ENCODE measurements around the gene MRGPRX4. TPM values are rescaled to one million over a fixed set of nuclear protein-coding genes. Genes with fewer than 3 reads are reported as not detected.
"Not testable (repeated sequence)": the region's sequence is repeated elsewhere in the genome, so short reads cannot be mapped to it uniquely, and the experiment has no call there.

The MRGPRX4 gene
- total RNA-seq, result not detected in 3 replicates
- long read RNA-seq, result 0 reads

GRCh38 chr11:18172666-18173065 is at the start of gene MRGPRX4:
TSS of gene MRGPRX4 (plus strand) at chr11:18172837. CDS start at chr11:18173257, 420 bp downstream.
- peaks cover 44% of the 10 kb centered on the region for H3K27me3 Mint-ChIP-seq (ENCODE audit: low read depth)
- H3K4me1 Mint-ChIP-seq (ENCODE audit: low read depth), result no peaks in the 10 kb centered on the region
- no peak for DNase-seq (ENCODE audit: low spot score)
- no peak within 1 kb of the TSS for H3K27ac Mint-ChIP-seq (ENCODE audit: unreplicated experiment)
- no peaks in the 10 kb centered on the region for H3K9me3 Mint-ChIP-seq (ENCODE audit: low read depth)
- H3K36me3 Mint-ChIP-seq (ENCODE audit: low read depth), result no peaks in the 10 kb centered on the region
- no peak for TF ChIP-seq CTCF (IDR thresholded peaks at IDR 0.05)
- H3K4me3 Mint-ChIP-seq (ENCODE audit: unreplicated experiment), result no peak within 1 kb of the TSS

DNA sequence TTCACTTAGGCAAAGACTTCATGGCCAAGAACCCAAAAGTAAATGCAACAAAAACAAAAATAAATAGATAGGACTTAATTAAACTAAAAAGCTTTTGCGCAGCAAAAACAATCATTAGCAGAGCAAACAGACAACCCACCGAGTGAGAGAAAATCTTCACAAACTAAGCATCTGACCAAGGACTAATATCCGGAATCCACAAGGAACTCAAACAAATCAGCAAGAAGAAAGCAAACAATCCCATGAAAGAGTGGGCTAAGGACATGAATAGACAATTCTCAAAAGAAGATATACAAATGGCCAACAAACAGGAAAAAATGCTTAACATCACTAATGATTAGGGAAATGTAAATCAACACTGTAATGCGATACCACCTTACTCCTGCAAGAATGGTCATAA is 41.5 kb upstream of the MRGPRX4 start:
- not testable (repeated sequence) for DNase-seq (ENCODE audit: low spot score); H3K9me3 Mint-ChIP-seq (ENCODE audit: low read depth); H3K4me1 Mint-ChIP-seq (ENCODE audit: low read depth); H3K4me3 Mint-ChIP-seq (ENCODE audit: unreplicated experiment); H3K36me3 Mint-ChIP-seq (ENCODE audit: low read depth); H3K27ac Mint-ChIP-seq (ENCODE audit: unreplicated experiment)
- H3K27me3 Mint-ChIP-seq (ENCODE audit: low read depth), result peaks cover 54% of the 10 kb centered on the region

GRCh38 chr11:18132341-18132740 is 40.3 kb upstream of the MRGPRX4 start, which contains the start of gene MRGPRX3:
TSS of gene MRGPRX3 (plus strand) at chr11:18132571. CDS start at chr11:18137203, 4,632 bp downstream.
- no peak for DNase-seq (ENCODE audit: low spot score)
- Mint-ChIP-seq H3K36me3 (ENCODE audit: low read depth) (peaks cover 2% of the 10 kb centered on the region), H3K27ac (ENCODE audit: unreplicated experiment) (no peak within 1 kb of the TSS), H3K4me1 (ENCODE audit: low read depth) (no peaks in the 10 kb centered on the region), H3K27me3 (ENCODE audit: low read depth) (peaks cover 56% of the 10 kb centered on the region), H3K9me3 (ENCODE audit: low read depth) (peaks cover 7% of the 10 kb centered on the region), H3K4me3 (ENCODE audit: unreplicated experiment) (no peak within 1 kb of the TSS)
- TF ChIP-seq CTCF (IDR thresholded peaks at IDR 0.05), result no peak

DNA sequence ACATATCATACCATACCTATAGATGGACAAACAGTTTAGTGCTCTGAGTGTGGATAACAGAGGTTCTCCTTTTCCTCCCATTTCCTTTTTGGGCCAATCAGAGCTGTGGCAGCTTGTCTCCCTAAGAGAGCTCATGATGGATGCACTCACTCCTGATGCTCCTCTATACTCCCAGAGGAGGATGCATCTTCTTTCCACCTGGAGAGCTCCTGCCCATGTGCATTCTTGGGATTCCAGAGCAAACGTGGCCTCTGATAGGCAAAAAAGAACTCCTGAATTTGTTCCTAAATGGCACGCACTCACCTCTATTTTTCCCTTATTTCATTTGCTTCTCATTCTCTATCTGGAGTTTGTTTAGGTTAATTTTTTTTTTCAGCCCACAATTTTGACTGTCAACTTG is 37.3 kb upstream of the MRGPRX4 start:
- TF ChIP-seq CTCF (IDR thresholded peaks at IDR 0.05), result no peak
- no peak overlapping the region for H3K4me3 Mint-ChIP-seq (ENCODE audit: unreplicated experiment)
- H3K9me3 Mint-ChIP-seq (ENCODE audit: low read depth), result peaks cover 4% of the 10 kb centered on the region
- peaks cover 2% of the 10 kb centered on the region for H3K36me3 Mint-ChIP-seq (ENCODE audit: low read depth)
- no peak for DNase-seq (ENCODE audit: low spot score)
- no peaks in the 10 kb centered on the region for H3K4me1 Mint-ChIP-seq (ENCODE audit: low read depth)
- peaks cover 51% of the 10 kb centered on the region for H3K27me3 Mint-ChIP-seq (ENCODE audit: low read depth)
- H3K27ac Mint-ChIP-seq (ENCODE audit: unreplicated experiment), result no peak overlapping the region

- no peaks in the 10 kb centered on the region for H3K36me3 Mint-ChIP-seq (ENCODE audit: low read depth)
- H3K27me3 Mint-ChIP-seq (ENCODE audit: low read depth), result peaks cover 43% of the 10 kb centered on the region
- no peak overlapping the region for H3K27ac Mint-ChIP-seq (ENCODE audit: unreplicated experiment)
- no peaks in the 10 kb centered on the region for H3K9me3 Mint-ChIP-seq (ENCODE audit: low read depth)
- no peak overlapping the region for H3K4me3 Mint-ChIP-seq (ENCODE audit: unreplicated experiment)
- DNase-seq (ENCODE audit: low spot score), result no peak
- no peak for TF ChIP-seq CTCF (IDR thresholded peaks at IDR 0.05)
- no peaks in the 10 kb centered on the region for H3K4me1 Mint-ChIP-seq (ENCODE audit: low read depth)
Observed at GRCh38 chr11:18137186-18137800, 35.3 kb upstream of the MRGPRX4 start.

GRCh38 chr11:18140145-18140544 is 32.5 kb upstream of the MRGPRX4 start:
- Mint-ChIP-seq H3K4me1 (ENCODE audit: low read depth) (no peaks in the 10 kb centered on the region), H3K27me3 (ENCODE audit: low read depth) (peaks cover 23% of the 10 kb centered on the region), H3K27ac (ENCODE audit: unreplicated experiment) (no peak overlapping the region)

More at GRCh38 chr11:18140145-18140544, 32.5 kb upstream of the MRGPRX4 start:
- Mint-ChIP-seq H3K4me3 (ENCODE audit: unreplicated experiment) (no peak overlapping the region), H3K9me3 (ENCODE audit: low read depth) (no peaks in the 10 kb centered on the region), H3K36me3 (ENCODE audit: low read depth) (no peaks in the 10 kb centered on the region)
- DNase-seq (ENCODE audit: low spot score), result no peak
- no peak for TF ChIP-seq CTCF (IDR thresholded peaks at IDR 0.05)

Data from chondrocyte (in vitro differentiated cells).